Measurements from ENCODE around the gene LYPD5. TPM values are rescaled to one million over a fixed set of nuclear protein-coding genes. Genes with fewer than 3 reads are reported as not detected.

LYPD5 gene
- total RNA-seq, 1 experiment from 2014 or later: 0.46 TPM

DNA sequence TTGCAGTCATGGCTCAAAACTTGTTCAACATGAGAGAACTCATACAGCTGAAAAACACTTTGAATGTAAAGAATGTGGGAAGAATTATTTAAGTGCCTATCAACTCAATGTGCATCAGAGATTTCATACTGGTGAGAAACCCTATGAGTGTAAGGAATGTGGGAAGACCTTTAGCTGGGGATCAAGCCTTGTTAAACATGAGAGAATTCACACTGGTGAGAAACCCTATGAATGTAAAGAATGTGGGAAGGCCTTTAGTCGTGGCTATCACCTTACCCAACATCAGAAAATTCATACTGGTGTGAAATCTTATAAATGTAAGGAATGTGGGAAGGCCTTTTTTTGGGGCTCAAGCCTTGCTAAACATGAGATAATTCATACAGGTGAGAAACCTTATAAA is 45.0 kb upstream of the LYPD5 start:
- no peak overlapping the region for H3K27ac Mint-ChIP-seq
- H3K36me3 Mint-ChIP-seq: peaks cover 86% of the 10 kb centered on the region
- H3K4me3 Mint-ChIP-seq: no peak overlapping the region
- H3K9me3 Mint-ChIP-seq: peaks cover 80% of the 10 kb centered on the region
- ChIA-PET POLR2A (no interaction called here), CTCF (no interaction called here)
- no peak for ATAC-seq
- peaks cover 9% of the 10 kb centered on the region for H3K27me3 Mint-ChIP-seq (ENCODE audit: low read depth)
- no peaks in the 10 kb centered on the region for H3K4me1 Mint-ChIP-seq
- no peak for DNase-seq (ENCODE audit: low spot score)
- TF ChIP-seq TP53 (CRISPR knock-in tag; IDR thresholded peaks at IDR 0.05): no peak
- TF ChIP-seq ZNF671 (CRISPR knock-in tag; IDR thresholded peaks at IDR 0.05): no peak
- no peak for TF ChIP-seq CREB1 (CRISPR knock-in tag; IDR thresholded peaks at IDR 0.05)
- TF ChIP-seq CBFB (CRISPR knock-in tag; IDR thresholded peaks at IDR 0.05; ENCODE audit: low read depth): no peak
- no peak for TF ChIP-seq CREM (CRISPR knock-in tag; IDR thresholded peaks at IDR 0.05)
- TF ChIP-seq, protein P1, sequence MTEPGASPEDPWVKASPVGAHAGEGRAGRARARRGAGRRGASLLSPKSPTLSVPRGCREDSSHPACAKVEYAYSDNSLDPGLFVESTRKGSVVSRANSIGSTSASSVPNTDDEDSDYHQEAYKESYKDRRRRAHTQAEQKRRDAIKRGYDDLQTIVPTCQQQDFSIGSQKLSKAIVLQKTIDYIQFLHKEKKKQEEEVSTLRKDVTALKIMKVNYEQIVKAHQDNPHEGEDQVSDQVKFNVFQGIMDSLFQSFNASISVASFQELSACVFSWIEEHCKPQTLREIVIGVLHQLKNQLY (CRISPR knock-in tag; IDR thresholded peaks at IDR 0.05): no peak
- TF ChIP-seq SOX15 (CRISPR knock-in tag; IDR thresholded peaks at IDR 0.05): no peak
- no peak for TF ChIP-seq SMAD3 (CRISPR knock-in tag; IDR thresholded peaks at IDR 0.05; ENCODE audit: borderline replicate concordance)
- TF ChIP-seq FOXP1 (CRISPR knock-in tag; IDR thresholded peaks at IDR 0.05; ENCODE audit: borderline replicate concordance): no peak
- no peak for TF ChIP-seq GTF2I (CRISPR knock-in tag; conservative IDR thresholded peaks at IDR 0.05)

DNA sequence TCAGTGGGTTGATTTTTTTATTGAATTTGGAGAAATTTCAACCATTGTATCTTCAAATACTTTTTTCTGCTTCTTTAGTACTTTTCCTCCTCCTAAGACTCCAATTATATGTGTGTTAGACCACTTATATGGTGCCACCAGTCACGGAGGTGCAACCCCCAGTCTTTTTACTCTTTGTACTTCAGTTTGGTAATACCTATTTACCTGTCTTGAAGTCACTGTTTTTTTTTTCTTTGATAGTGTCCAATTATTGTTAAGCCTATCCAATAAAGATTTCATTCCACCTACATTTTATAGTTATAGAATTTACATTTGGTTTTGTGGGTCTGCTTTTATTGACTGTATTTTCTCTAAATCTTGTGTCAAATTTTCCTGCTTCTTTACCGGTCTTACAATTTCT is 39.8 kb upstream of the LYPD5 start:
- Mint-ChIP-seq H3K4me3 (no peak overlapping the region), H3K27ac (no peak overlapping the region), H3K36me3 (peaks cover 89% of the 10 kb centered on the region), H3K27me3 (ENCODE audit: low read depth) (no peaks in the 10 kb centered on the region; the same call in 1 of the 2 replicates), H3K9me3 (peaks cover 77% of the 10 kb centered on the region), H3K4me1 (no peaks in the 10 kb centered on the region)
- TF ChIP-seq TEAD4 (CRISPR knock-in tag; IDR thresholded peaks at IDR 0.05) (no peak), NFYB (CRISPR knock-in tag; conservative IDR thresholded peaks at IDR 0.05; ENCODE audit: low read depth) (no peak), KAT7 (CRISPR knock-in tag; IDR thresholded peaks at IDR 0.05; ENCODE audit: borderline replicate concordance) (no peak), TEAD1 (CRISPR knock-in tag; IDR thresholded peaks at IDR 0.05) (no peak), ZNF138 (CRISPR knock-in tag; conservative IDR thresholded peaks at IDR 0.05) (no peak), ZBTB21 (CRISPR knock-in tag; IDR thresholded peaks at IDR 0.05; ENCODE audit: borderline replicate concordance) (no peak), CBFB (CRISPR knock-in tag; IDR thresholded peaks at IDR 0.05; ENCODE audit: low read depth) (no peak), ETV6 (CRISPR knock-in tag; IDR thresholded peaks at IDR 0.05) (no peak), MXD4 (CRISPR knock-in tag; IDR thresholded peaks at IDR 0.05; ENCODE audit: borderline replicate concordance) (no peak), FOXJ3 (CRISPR knock-in tag; IDR thresholded peaks at IDR 0.05; ENCODE audit: borderline replicate concordance) (no peak), OVOL2 (CRISPR knock-in tag; IDR thresholded peaks at IDR 0.05; ENCODE audit: borderline replicate concordance) (no peak)
- TF ChIP-seq, protein P2, sequence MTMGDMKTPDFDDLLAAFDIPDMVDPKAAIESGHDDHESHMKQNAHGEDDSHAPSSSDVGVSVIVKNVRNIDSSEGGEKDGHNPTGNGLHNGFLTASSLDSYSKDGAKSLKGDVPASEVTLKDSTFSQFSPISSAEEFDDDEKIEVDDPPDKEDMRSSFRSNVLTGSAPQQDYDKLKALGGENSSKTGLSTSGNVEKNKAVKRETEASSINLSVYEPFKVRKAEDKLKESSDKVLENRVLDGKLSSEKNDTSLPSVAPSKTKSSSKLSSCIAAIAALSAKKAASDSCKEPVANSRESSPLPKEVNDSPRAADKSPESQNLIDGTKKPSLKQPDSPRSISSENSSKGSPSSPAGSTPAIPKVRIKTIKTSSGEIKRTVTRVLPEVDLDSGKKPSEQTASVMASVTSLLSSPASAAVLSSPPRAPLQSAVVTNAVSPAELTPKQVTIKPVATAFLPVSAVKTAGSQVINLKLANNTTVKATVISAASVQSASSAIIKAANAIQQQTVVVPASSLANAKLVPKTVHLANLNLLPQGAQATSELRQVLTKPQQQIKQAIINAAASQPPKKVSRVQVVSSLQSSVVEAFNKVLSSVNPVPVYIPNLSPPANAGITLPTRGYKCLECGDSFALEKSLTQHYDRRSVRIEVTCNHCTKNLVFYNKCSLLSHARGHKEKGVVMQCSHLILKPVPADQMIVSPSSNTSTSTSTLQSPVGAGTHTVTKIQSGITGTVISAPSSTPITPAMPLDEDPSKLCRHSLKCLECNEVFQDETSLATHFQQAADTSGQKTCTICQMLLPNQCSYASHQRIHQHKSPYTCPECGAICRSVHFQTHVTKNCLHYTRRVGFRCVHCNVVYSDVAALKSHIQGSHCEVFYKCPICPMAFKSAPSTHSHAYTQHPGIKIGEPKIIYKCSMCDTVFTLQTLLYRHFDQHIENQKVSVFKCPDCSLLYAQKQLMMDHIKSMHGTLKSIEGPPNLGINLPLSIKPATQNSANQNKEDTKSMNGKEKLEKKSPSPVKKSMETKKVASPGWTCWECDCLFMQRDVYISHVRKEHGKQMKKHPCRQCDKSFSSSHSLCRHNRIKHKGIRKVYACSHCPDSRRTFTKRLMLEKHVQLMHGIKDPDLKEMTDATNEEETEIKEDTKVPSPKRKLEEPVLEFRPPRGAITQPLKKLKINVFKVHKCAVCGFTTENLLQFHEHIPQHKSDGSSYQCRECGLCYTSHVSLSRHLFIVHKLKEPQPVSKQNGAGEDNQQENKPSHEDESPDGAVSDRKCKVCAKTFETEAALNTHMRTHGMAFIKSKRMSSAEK (CRISPR knock-in tag; IDR thresholded peaks at IDR 0.05; ENCODE audit: borderline replicate concordance): no peak
- TF ChIP-seq, protein P3, sequence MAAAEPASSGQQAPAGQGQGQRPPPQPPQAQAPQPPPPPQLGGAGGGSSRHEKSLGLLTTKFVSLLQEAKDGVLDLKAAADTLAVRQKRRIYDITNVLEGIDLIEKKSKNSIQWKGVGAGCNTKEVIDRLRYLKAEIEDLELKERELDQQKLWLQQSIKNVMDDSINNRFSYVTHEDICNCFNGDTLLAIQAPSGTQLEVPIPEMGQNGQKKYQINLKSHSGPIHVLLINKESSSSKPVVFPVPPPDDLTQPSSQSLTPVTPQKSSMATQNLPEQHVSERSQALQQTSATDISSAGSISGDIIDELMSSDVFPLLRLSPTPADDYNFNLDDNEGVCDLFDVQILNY (CRISPR knock-in tag; IDR thresholded peaks at IDR 0.05): no peak
- TF ChIP-seq, protein P4, sequence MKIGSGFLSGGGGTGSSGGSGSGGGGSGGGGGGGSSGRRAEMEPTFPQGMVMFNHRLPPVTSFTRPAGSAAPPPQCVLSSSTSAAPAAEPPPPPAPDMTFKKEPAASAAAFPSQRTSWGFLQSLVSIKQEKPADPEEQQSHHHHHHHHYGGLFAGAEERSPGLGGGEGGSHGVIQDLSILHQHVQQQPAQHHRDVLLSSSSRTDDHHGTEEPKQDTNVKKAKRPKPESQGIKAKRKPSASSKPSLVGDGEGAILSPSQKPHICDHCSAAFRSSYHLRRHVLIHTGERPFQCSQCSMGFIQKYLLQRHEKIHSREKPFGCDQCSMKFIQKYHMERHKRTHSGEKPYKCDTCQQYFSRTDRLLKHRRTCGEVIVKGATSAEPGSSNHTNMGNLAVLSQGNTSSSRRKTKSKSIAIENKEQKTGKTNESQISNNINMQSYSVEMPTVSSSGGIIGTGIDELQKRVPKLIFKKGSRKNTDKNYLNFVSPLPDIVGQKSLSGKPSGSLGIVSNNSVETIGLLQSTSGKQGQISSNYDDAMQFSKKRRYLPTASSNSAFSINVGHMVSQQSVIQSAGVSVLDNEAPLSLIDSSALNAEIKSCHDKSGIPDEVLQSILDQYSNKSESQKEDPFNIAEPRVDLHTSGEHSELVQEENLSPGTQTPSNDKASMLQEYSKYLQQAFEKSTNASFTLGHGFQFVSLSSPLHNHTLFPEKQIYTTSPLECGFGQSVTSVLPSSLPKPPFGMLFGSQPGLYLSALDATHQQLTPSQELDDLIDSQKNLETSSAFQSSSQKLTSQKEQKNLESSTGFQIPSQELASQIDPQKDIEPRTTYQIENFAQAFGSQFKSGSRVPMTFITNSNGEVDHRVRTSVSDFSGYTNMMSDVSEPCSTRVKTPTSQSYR (CRISPR knock-in tag; IDR thresholded peaks at IDR 0.05): no peak
- TF ChIP-seq, protein P5, sequence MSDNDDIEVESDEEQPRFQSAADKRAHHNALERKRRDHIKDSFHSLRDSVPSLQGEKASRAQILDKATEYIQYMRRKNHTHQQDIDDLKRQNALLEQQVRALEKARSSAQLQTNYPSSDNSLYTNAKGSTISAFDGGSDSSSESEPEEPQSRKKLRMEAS (CRISPR knock-in tag; IDR thresholded peaks at IDR 0.05): no peak
- TF ChIP-seq, protein P6, sequence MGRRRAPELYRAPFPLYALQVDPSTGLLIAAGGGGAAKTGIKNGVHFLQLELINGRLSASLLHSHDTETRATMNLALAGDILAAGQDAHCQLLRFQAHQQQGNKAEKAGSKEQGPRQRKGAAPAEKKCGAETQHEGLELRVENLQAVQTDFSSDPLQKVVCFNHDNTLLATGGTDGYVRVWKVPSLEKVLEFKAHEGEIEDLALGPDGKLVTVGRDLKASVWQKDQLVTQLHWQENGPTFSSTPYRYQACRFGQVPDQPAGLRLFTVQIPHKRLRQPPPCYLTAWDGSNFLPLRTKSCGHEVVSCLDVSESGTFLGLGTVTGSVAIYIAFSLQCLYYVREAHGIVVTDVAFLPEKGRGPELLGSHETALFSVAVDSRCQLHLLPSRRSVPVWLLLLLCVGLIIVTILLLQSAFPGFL (CRISPR knock-in tag; IDR thresholded peaks at IDR 0.05; ENCODE audit: borderline replicate concordance): no peak
- TF ChIP-seq, protein P7, sequence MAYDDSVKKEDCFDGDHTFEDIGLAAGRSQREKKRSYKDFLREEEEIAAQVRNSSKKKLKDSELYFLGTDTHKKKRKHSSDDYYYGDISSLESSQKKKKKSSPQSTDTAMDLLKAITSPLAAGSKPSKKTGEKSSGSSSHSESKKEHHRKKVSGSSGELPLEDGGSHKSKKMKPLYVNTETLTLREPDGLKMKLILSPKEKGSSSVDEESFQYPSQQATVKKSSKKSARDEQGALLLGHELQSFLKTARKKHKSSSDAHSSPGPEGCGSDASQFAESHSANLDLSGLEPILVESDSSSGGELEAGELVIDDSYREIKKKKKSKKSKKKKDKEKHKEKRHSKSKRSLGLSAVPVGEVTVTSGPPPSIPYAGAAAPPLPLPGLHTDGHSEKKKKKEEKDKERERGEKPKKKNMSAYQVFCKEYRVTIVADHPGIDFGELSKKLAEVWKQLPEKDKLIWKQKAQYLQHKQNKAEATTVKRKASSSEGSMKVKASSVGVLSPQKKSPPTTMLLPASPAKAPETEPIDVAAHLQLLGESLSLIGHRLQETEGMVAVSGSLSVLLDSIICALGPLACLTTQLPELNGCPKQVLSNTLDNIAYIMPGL (CRISPR knock-in tag; IDR thresholded peaks at IDR 0.05): no peak
- ATAC-seq (no peak), DNase-seq (ENCODE audit: low spot score) (no peak)
- POLR2A ChIA-PET: no interaction called here
- CTCF ChIA-PET: no interaction called here

Data from WTC11 (cell line).